ENCODE data around the gene MAP6.

- TF ChIP-seq CTCF (conservative IDR thresholded peaks at IDR 0.05) (no peak), EZH2 (IDR thresholded peaks at IDR 0.05; ENCODE audit: low read depth) (no peak)
These were observed 93.9 kb downstream of the MAP6 start for GRCh38 chr11:75574698-75575602.

Measured in PC-9 (cell line).